HG02588 (cell line): ENCODE measurements around the gene SVIL.
"Not testable (repeated sequence)": the region's sequence is repeated elsewhere in the genome, so short reads cannot be mapped to it uniquely, and the experiment has no call there.

Experiments
- ATAC-seq: cut with Tn5 transposase; IDR thresholded peaks from one replicate; pipeline ENCODE4 v1.9.1; 2021; ENCODE audit warnings: mild to moderate bottlenecking, moderate library complexity; ENCODE audit not compliant: unreplicated experiment

SVIL gene

GRCh38 chr10:29607576-29607975 lies 27.2 kb downstream of the SVIL start:
- no peak for ATAC-seq

GRCh38 chr10:29606693-29607092 lies 28.1 kb downstream of the SVIL start:
- not testable (repeated sequence) for ATAC-seq

- ATAC-seq: no peak
Measured at GRCh38 chr10:29604291-29604825, 30.4 kb downstream of the SVIL start.

GRCh38 chr10:29603223-29603896 lies 31.4 kb downstream of the SVIL start:
- ATAC-seq: no peak

GRCh38 chr10:29600821-29601220 lies 34.0 kb downstream of the SVIL start:
- no peak for ATAC-seq

- no peak for ATAC-seq
Measured at GRCh38 chr10:29600067-29600466, 34.7 kb downstream of the SVIL start.

DNA sequence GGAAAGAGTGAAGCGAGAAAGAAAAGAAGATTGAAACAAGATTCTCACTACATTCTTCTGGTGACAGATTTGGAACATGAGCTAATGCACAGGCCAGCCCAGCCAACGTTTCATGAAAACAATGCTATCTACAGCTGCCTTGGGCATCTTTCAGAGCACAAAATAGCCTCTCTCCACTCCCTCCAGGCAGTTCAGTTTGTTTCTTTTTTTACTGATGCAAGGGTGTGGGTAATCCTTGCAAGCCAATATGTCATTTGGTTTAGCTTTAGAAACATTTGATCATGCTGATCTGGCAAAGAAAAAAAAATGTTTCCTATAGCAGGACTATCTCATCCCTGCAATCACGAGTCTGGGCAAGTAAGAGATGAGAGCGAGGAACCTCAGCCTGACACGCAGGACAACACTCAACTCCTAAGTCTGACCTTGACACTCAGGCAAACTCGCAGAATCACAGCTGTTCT lies 35.9 kb downstream of the SVIL start:
- no peak for ATAC-seq

- no peak for ATAC-seq
Measured at GRCh38 chr10:29596826-29597225, 37.9 kb downstream of the SVIL start.

GRCh38 chr10:29596356-29596755 lies 38.4 kb downstream of the SVIL start:
- no peak for ATAC-seq

DNA sequence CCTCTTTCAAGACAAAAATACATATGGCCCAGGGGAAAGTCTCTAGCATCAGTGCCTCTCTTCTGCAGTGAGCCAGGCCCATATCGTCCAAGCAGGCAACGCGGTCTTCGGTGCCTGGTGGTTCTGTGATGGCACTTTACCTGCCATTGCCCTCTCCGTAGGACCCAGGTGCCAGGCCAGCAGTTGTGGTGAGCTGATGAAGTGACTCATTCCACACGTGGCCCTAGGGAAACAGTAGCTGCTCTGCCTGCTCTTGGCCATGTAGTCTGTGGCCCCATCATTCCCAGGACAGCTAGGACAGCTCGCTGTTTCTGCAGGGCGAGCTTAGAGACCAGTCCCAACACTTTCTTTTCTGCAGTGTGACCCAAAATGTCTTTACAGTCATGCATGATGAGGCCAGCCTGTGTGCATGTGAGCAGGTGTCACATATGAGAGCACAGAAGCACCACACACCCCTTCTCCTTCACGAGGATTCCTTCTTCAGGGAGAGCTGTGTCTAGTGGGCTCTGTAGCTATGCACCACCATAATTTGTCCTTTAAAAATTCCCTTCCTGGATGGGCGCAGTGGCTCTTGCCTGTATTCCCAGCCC lies 39.0 kb downstream of the SVIL start:
- no peak for ATAC-seq

GRCh38 chr10:29595146-29595545 lies 39.6 kb downstream of the SVIL start:
- no peak for ATAC-seq

GRCh38 chr10:29591651-29591968 lies 43.2 kb downstream of the SVIL start:
- no peak for ATAC-seq

DNA sequence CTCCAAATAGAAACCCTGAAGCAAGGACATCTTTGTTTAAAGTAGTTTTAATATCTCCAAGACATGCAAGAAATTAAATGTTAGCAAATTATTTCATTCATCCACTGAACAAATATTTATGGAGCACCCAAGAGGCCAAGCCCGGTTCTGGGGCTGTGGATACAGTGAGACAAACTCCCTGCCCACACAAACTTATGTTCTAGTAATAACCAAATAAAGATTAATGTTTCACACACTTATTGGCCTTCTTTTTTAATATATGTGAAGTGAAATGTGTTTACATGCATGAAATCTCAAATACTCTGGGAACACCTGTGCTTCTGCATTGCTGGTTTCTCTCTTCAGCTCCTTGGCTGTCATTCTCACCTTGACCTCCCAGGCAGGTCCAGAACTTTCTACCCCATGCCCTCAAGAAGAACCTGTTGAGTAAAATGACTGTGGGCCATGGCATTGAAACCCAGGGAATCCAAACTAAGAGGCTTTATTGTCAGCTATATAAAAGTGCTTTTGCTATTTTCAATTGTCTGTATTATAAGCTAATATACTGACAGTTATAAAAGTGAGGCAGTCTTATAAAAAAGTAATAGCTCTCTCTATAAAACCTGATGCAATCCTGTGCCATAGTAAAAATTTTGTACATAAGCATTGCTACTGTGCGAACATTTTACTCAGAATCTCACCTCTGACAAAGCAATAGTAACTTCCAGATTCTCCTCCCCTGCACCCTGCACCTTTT lies 43.7 kb downstream of the SVIL start:
- no peak for ATAC-seq

- no peak for ATAC-seq
Measured at GRCh38 chr10:29588629-29589421, 45.9 kb downstream of the SVIL start.

DNA sequence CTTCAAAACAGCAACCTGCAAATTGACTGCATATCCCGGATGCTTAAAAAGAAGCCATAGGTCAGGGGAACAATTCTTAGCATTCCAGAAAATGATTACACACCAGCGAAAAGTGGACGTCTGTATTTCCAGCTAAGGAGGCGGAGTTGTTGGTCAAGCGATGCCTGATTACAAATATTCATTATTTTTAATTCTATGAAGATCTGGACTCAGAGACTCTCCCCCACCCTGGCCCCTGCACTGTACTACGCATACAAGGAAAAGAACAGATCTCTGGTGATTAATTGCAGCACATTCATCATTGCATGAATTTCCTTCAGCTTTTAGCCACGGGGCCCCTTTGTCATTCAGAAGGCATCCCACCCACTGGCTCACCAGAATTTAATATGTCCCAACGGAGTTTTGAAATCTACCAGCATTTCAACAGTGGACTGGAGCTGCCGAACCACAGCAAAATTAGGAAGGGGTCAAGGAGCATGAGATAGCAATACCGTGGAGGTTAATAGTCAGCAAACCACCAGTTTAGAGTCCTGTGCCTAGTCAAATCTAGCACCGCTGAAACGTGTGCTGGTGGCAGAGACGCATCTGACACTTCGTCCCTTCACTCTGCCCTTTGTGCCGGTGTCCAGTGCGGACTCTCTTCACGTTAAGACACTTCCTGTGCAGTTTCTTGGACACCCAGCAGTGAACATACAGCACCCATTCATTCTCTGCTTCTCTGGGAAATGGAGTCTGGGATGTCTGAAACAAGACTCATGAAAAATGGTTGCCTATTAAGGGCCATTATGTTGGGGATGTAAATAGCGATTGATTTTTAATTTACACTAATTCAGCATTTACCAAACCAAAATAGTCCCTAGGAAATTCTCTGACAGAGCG lies 46.8 kb downstream of the SVIL start:
- ATAC-seq: not testable (repeated sequence)

DNA sequence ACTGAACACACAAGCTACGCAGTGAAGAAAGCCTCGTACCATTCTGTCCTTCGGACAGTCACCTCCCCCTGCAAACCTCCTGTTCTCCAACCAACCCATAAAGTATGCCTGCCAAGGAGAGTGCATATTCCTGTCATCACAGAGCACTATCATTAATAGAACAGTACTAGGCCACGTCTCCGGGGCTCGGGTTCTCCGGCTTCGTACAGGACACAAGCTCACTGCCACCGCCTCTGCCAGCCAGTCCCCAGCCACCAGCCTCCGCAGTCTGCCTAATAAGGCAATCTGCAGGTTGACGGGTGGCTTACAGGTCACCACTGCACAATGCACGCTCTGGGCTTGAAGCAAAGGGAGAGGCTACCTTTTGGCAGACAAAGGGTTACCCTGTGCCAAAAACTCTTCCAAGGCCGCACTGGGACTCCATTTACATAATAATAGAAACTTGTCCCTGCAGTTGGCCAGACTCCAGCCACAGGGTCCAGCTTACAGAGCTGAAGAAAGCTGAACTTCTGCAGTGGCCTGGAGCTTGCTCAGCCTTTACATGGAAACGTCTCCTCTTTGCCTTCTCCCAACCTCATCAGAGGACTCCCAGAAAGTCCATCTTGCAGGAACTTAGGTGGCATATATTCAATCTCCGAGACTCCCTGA lies 47.5 kb downstream of the SVIL start:
- not testable (repeated sequence) for ATAC-seq

DNA sequence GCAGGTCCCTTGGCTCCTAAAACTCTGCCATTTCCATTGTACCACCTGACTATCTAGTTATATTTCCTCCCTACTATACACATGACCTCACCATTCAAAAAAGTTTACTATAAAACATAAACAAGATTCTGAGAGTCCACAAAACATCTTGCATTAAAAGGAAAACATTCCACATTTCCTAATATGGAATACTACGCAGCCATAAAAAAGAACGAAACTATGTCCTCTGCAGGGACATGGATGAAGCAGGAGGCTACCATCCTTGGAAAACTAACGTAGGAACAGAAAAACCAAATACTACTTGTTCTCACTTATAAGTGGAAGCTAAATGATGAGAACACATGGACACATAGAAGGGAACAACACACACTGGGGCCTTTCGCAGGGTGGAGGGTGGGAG lies 48.3 kb downstream of the SVIL start:
- ATAC-seq: no peak

DNA sequence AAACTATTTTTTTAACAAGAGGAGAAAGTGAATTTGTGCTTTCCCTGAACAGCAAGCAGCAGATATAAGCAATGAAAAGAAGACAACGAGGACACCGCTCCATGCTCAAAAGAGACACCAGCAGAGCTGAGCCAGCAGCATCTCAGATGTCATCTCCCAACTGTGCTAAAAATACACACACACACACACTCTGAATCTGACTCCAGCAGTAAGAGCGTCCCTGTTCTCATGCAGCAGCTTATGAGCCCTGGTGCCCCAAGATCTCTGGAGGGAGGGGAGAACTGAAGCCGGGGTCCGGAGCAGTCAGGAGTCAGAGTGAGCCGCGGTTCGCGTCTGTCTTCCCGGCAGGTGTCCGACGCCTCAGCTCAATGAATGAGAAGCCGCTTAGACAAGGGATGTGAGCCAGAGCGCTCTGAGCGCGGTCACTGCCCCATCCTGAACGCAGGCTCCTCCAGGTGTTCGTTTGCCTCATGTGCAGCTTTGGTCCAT lies 49.2 kb downstream of the SVIL start:
- ATAC-seq: no peak

DNA sequence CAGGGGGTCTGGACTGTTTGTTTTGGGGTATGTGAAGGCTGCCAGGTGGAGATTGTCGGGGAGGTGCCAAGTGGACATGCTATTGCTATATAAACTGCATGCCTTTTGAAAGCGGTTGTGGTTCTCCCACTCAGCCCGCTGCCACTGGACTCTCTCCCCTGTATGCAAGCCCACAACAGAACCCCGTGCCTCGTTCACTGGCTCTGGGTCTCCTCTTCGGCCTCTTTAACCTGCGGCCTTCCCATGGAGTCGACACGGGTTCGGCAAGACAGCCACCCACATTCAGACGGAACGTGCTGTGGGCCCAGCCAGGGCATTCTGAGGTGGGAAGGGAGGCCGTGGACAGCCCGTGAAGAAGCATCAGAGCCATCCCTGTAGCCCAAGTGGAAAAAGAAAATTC lies 50.3 kb downstream of the SVIL start:
- ATAC-seq: no peak

GRCh38 chr10:29583674-29584073 lies 51.1 kb downstream of the SVIL start:
- no peak for ATAC-seq
